Measurements from ENCODE around the gene CAPN15.
A peak's percentile ranks its signal among the peaks of the same experiment; 100 is the strongest.

Gene CAPN15

GRCh38 chr16:600781-601180 is 73.3 kb downstream of the CAPN15 start:
- no peak overlapping the region for H3K4me3 ChIP-seq (ENCODE audit: low read length)
- DNase-seq (ENCODE audit: low read depth) = no peak
- TF ChIP-seq CTCF (conservative IDR thresholded peaks at IDR 0.05; ENCODE audit: low read length) = peak; percentile 25; the same call in 1 of the 2 replicates

GRCh38 chr16:603933-604332 is 76.4 kb downstream of the CAPN15 start:
- TF ChIP-seq CTCF (conservative IDR thresholded peaks at IDR 0.05; ENCODE audit: low read length) = no peak
- no peak overlapping the region for H3K4me3 ChIP-seq (ENCODE audit: low read length)
- DNase-seq (ENCODE audit: low read depth) = no peak
